HepG2 (cell line): ENCODE data around the gene KIF1C. TPM values are rescaled to one million over a fixed set of nuclear protein-coding genes. Genes with fewer than 3 reads are reported as not detected.

Experiments used
- ATAC-seq: fragments of 200-7000 bp; cut with Tn5 transposase; 3 replicates; pipeline ENCODE4 v1.9.1; 2020; ENCODE audit warnings: mild to moderate bottlenecking, moderate library complexity
- BruUV-seq: library from RNA; stranded (reverse); fragments of 400-500 nt; replicated peaks from 2 replicates; lab custom pipeline; 2021; lab: Mats Ljungman, UMichigan
- CTCF ChIA-PET: fragments of 300-600 bp; formaldehyde crosslinking; extraction: SDS; loops from one replicate; lab custom pipeline; 2021; ENCODE audit warnings: low total read pairs, inconsistent platforms, low intra/inter-chr PET ratio; lab: Yijun Ruan, JAX
- POLR2A ChIA-PET: fragments of 350-600 bp; sonication (Branson Sonifier 250); formaldehyde crosslinking; loops from one replicate; lab custom pipeline; 2020; ENCODE audit warnings: antibody characterized with exemption, inconsistent platforms; lab: Yijun Ruan, JAX
- DNase-seq: peaks from one replicate; pipeline ENCODE4 v3.0.0-alpha.2; 2015; ENCODE audit warnings: low spot score
- FAIRE-seq: peaks from 3 replicates; lab custom pipeline; 2011; peaks lifted over from hg19 to GRCh38; lab: Jason Lieb, UNC
- H2AFZ ChIP-seq: one replicate; pipeline ENCODE4 v1.6.1; 2011; ENCODE audit warnings: low read length, inconsistent platforms
- H3K27ac ChIP-seq: fragments of 300-600 bp; 3 replicates; pipeline ENCODE4 v1.8.0; 2011; ENCODE audit warnings: mixed run types, mild to moderate bottlenecking, mixed read lengths, low read length, inconsistent platforms; ENCODE audit not compliant: insufficient read depth; ENCODE audit errors: extremely low read length
- H3K27me3 ChIP-seq, 2 experiments: fragments of 200-600 bp in 1 of 2; 2 replicates in 1 of 2; 3 replicates in 1 of 2; pipeline versions ENCODE4 v1.6.0 to v1.8.0; 2011; ENCODE audit warnings: low read length in 2 of 2, mild to moderate bottlenecking in 2 of 2, moderate library complexity in 2 of 2, inconsistent platforms in 1 of 2; ENCODE audit not compliant: insufficient read depth in 2 of 2, control insufficient read depth in 1 of 2
- H3K36me3 ChIP-seq, 2 experiments: fragments of 200-600 bp in 1 of 2; replicated peaks in 1 of 2; 2 replicates in 1 of 2; 3 replicates in 1 of 2; pipeline versions ENCODE4 v1.5.1 to v1.8.0; 2011; ENCODE audit warnings: low read length in 2 of 2, inconsistent platforms in 1 of 2; ENCODE audit not compliant: insufficient read depth in 2 of 2, control insufficient read depth in 1 of 2
- H3K4me1 ChIP-seq: 2 replicates; pipeline ENCODE4 v1.5.1; 2012; ENCODE audit warnings: low read length, inconsistent platforms; ENCODE audit not compliant: insufficient read depth
- H3K4me2 ChIP-seq: 2 replicates; pipeline ENCODE4 v1.6.0; 2011; ENCODE audit warnings: low read depth, low read length, inconsistent platforms
- H3K4me3 ChIP-seq, 3 experiments: fragments of 200-600 bp in 1 of 3; sonication (generic), shearing (Covaris generic) in 1 of 3; replicated peaks in 1 of 3; 2 replicates each; pipeline ENCODE4 v1.5.1; 2011 to 2016; ENCODE audit warnings: low read length in 3 of 3, inconsistent platforms in 2 of 3, low read depth in 2 of 3, mild to moderate bottlenecking in 2 of 3, control low read depth in 1 of 3, mixed read lengths in 1 of 3; ENCODE audit not compliant: insufficient read depth in 1 of 3
- H3K79me2 ChIP-seq: one replicate; pipeline ENCODE4 v1.6.1; 2011; ENCODE audit warnings: low read length, inconsistent platforms; ENCODE audit not compliant: insufficient read depth
- H3K9ac ChIP-seq: 2 replicates; pipeline ENCODE4 v1.6.0; 2011; ENCODE audit warnings: mild to moderate bottlenecking, low read depth, low read length, inconsistent platforms; ENCODE audit not compliant: insufficient read depth
- H3K9me3 ChIP-seq: 2 replicates; pipeline ENCODE4 v1.5.1; 2012; ENCODE audit warnings: mild to moderate bottlenecking, low read length
- H4K20me1 ChIP-seq: 2 replicates; pipeline ENCODE4 v1.6.0; 2011; ENCODE audit warnings: inconsistent platforms, mild to moderate bottlenecking, low read length, moderate library complexity; ENCODE audit not compliant: insufficient read depth
- AGO1 ChIP-seq: fragments of 200-400 bp; formaldehyde crosslinking; IDR thresholded peaks from 2 replicates; pipeline ENCODE4 v1.6.1; 2017; ENCODE audit warnings: mild to moderate bottlenecking, low read depth, low read length, moderate library complexity; ENCODE audit not compliant: poor library complexity, severe bottlenecking
- ARID3A ChIP-seq: IDR thresholded peaks from 2 replicates; pipeline ENCODE4 v1.6.1; 2012; ENCODE audit warnings: low read depth, low read length, improper control_type of control experiment
- ATM ChIP-seq: fragments of 450-650 bp; IDR thresholded peaks from 2 replicates; pipeline ENCODE4 v1.7.1; 2017; ENCODE audit warnings: mild to moderate bottlenecking, borderline replicate concordance
- CCDC6 ChIP-seq: sonication (generic); formaldehyde crosslinking; IDR thresholded peaks from 2 replicates; pipeline ENCODE4 v1.8.1; 2022; ENCODE audit warnings: mild to moderate bottlenecking, missing genetic modification reagents, moderate library complexity
- ERF ChIP-seq: IDR thresholded peaks from 2 replicates; pipeline ENCODE4 v1.6.1; 2018; ENCODE audit warnings: missing biosample characterization, missing genetic modification reagents
- GABPA ChIP-seq, 2 experiments: IDR thresholded peaks; 2 replicates each; pipeline ENCODE4 v1.6.1; 2011 to 2016; ENCODE audit warnings: low read depth in 2 of 2, low read length in 1 of 2, missing biosample characterization in 1 of 2, missing genetic modification characterization in 1 of 2
- GATA4 ChIP-seq: sonication (generic); IDR thresholded peaks from 2 replicates; pipeline ENCODE4 v1.6.1; 2016; ENCODE audit warnings: antibody characterized with exemption, low read depth, borderline replicate concordance
- HNF1B ChIP-seq: sonication (generic); formaldehyde crosslinking; IDR thresholded peaks from 2 replicates; pipeline ENCODE4 v1.5.1; 2020; ENCODE audit warnings: mild to moderate bottlenecking, moderate library complexity, missing genetic modification reagents
- HNRNPL ChIP-seq: fragments of 200-400 bp; formaldehyde crosslinking; IDR thresholded peaks from 2 replicates; pipeline ENCODE4 v1.6.1; 2017; ENCODE audit warnings: mild to moderate bottlenecking, low read depth, low read length
- JUN ChIP-seq: sonication (generic); formaldehyde crosslinking; IDR thresholded peaks from 2 replicates; pipeline ENCODE4 v1.4.0; 2020; ENCODE audit warnings: mild to moderate bottlenecking, missing genetic modification reagents
- KMT2B ChIP-seq: IDR thresholded peaks from 2 replicates; pipeline ENCODE4 v1.6.1; 2016; ENCODE audit warnings: missing genetic modification reagents, missing compliant biosample characterization
- MYC ChIP-seq: sonication (generic); formaldehyde crosslinking; IDR thresholded peaks from 2 replicates; pipeline ENCODE4 v1.9.0; 2021; ENCODE audit warnings: missing genetic modification reagents, borderline replicate concordance
- RNF219 ChIP-seq: sonication (generic); formaldehyde crosslinking; IDR thresholded peaks from 2 replicates; pipeline ENCODE4 v1.5.0; 2020; ENCODE audit warnings: mild to moderate bottlenecking, missing genetic modification reagents
- ZBTB20 ChIP-seq: sonication (generic); formaldehyde crosslinking; IDR thresholded peaks from 2 replicates; pipeline ENCODE4 v1.8.1; 2023; ENCODE audit warnings: missing genetic modification reagents, low read depth, mild to moderate bottlenecking, borderline replicate concordance
- ZNF296 ChIP-seq: sonication (generic); formaldehyde crosslinking; conservative IDR thresholded peaks from 2 replicates; pipeline ENCODE4 v1.5.0; 2020; ENCODE audit warnings: mild to moderate bottlenecking, missing genetic modification reagents
- ZNF549 ChIP-seq: sonication (generic); formaldehyde crosslinking; IDR thresholded peaks from 2 replicates; pipeline ENCODE4 v1.5.0; 2020; ENCODE audit warnings: missing genetic modification reagents
- ZNF564 ChIP-seq: sonication (generic); formaldehyde crosslinking; IDR thresholded peaks from 2 replicates; pipeline ENCODE4 v1.8.1; 2023; ENCODE audit warnings: mild to moderate bottlenecking, missing genetic modification reagents
- ZNF652 ChIP-seq: IDR thresholded peaks from 2 replicates; pipeline ENCODE4 v1.6.1; 2016; ENCODE audit warnings: low read depth, borderline replicate concordance
- ZNF891 ChIP-seq: sonication (generic); formaldehyde crosslinking; IDR thresholded peaks from 2 replicates; pipeline ENCODE4 v1.5.0; 2020; ENCODE audit warnings: mild to moderate bottlenecking, missing genetic modification reagents
- WGBS: methylation state at CpG from one replicate; pipeline ENCODE4 v1.1.6; 2017; ENCODE audit warnings: low lambda C conversion rate; 5-methylcytosine and 5-hydroxymethylcytosine counted together
- in situ Hi-C: cut with HindIII; loops from 2 replicates; pipeline ENCODE4 v1.10.0; 2017; ENCODE audit warnings: low pct_unique_long_range_greater_than_20kb; ENCODE audit not compliant: extremely low pct_ligation_motif_present
- intact Hi-C: fragments of 100-400 bp; cut with micrococcal nuclease; formaldehyde crosslinking; loops from one replicate; pipeline ENCODE4 v1.10.0; 2022; ENCODE audit not compliant: unreplicated experiment
- polyA plus RNA-seq, 8 experiments: library from polyadenylated mRNA; depleted of rRNA in 3 of 8; stranded (reverse) in 7 of 8; unstranded in 1 of 8; fragments of >200 nt; fragmentation: Illumina TruSeq in 4 of 8; extraction: Trizol in 4 of 8; gene quantifications; 2 replicates each; pipeline versions ENCODE4 v1.2.1 to v1.2.3, GENCODE V29; 2011 to 2016; ENCODE audit warnings: low read depth in 4 of 8, missing spikeins in 1 of 8, mixed read lengths in 1 of 8; ENCODE audit not compliant: insufficient read depth in 1 of 8
- total RNA-seq, 5 experiments: library from RNA; depleted of rRNA; stranded (reverse); fragments of >200 nt; fragmentation: Illumina TruSeq; extraction: Trizol; gene quantifications; 2 replicates each; pipeline ENCODE4 v1.2.3, GENCODE V29; 2016; ENCODE audit warnings: low read depth in 1 of 5

Gene KIF1C
- total and polyA plus RNA-seq, 2 of the 13 experiments (the other 11 are each of a cell fraction or from before 2014, with no cell fraction given): 70.0 to 104 TPM

GRCh38 chr17:4950075-4950745, 47.5 kb upstream of the KIF1C start:
- CTCF ChIA-PET: no interaction called here
- H4K20me1 ChIP-seq: peaks cover 24% of the 10 kb centered on the region
- peaks cover 41% of the 10 kb centered on the region for H3K79me2 ChIP-seq
- in situ Hi-C loops (no loop called here), intact Hi-C loops (loop anchor here (1.0 to 5.0 kb wide), 2 partner anchors 17 to 43 kb away; partner anchors contain the start of gene SPAG7)
- FAIRE-seq (no peak), DNase-seq (peak; percentile 56), ATAC-seq (peak; percentile 52)
- H3K4me2 ChIP-seq: peak overlapping the region; percentile 93
- no peaks in the 10 kb centered on the region for H3K9me3 ChIP-seq
- H3K27ac ChIP-seq: peak overlapping the region; percentile 99
- POLR2A ChIA-PET: interaction anchor here (0.8 to 10.0 kb wide), 7 partner anchors 10 to 49 kb away, joined by 3 to 273 read pairs (median 5); partner anchors contain the start of genes RNF167, SLC25A11 and SPAG7
- no peaks in the 10 kb centered on the region; a peak in 1 of 5 replicates for H3K27me3 ChIP-seq
- peak overlapping the region; percentile 52 to 88 (median 86) for H3K4me3 ChIP-seq
- H3K36me3 ChIP-seq: peaks cover 8 to 19% of the 10 kb centered on the region in 2 experiments
- H2AFZ ChIP-seq: no peak overlapping the region
- H3K4me1 ChIP-seq: peaks cover 52% of the 10 kb centered on the region
- 0% methylated on average over 4 of the region's 52 CpGs for WGBS
- TSS peak; percentile 64 for BruUV-seq
- H3K9ac ChIP-seq: peak overlapping the region; percentile 84
- TF ChIP-seq KMT2B (0 out of 2 replicates have a peak, but pooled peaks have one; percentile 5), ZNF891 (CRISPR knock-in tag) (no peak), ZBTB20 (CRISPR knock-in tag) (no peak), HNRNPL (no peak), MYC (no peak), ERF (no peak), ZNF549 (no peak), ARID3A (no peak), ZNF564 (CRISPR knock-in tag) (no peak), ATM (no peak), RNF219 (no peak), ZNF652 (no peak), HNF1B (CRISPR knock-in tag) (no peak), GATA4 (0 out of 2 replicates have a peak, but pooled peaks have one; percentile 5), AGO1 (no peak), GABPA (IDR thresholded peaks at IDR 0.05; ENCODE audit: low read depth, low read length) (no peak), GABPA (CRISPR knock-in tag; IDR thresholded peaks at IDR 0.05; ENCODE audit: low read depth) (no peak), CCDC6 (no peak), ZNF296 (CRISPR knock-in tag) (no peak), JUN (no peak)
